T-helper 1 cell treated with Interleukin-12 subunit alpha and Interleukin-12 subunit beta and Interleukin-4 antibody, amounts not matched to agents 30 μg/mL and 1 μg/mL, for 36 hours (primary cell): Measurements from ENCODE around the gene FMN2.

Experiments
- H3K27ac Mint-ChIP-seq: one replicate; pipeline ENCODE4 v1.8.0; 2021; ENCODE audit warnings: mild to moderate bottlenecking, mixed read lengths
- H3K27me3 Mint-ChIP-seq: one replicate; pipeline ENCODE4 v1.8.0; 2021; ENCODE audit warnings: low read depth, mixed read lengths
- H3K36me3 Mint-ChIP-seq: one replicate; pipeline ENCODE4 v1.8.0; 2021; ENCODE audit warnings: low read depth, mixed read lengths
- H3K4me1 Mint-ChIP-seq: one replicate; pipeline ENCODE4 v1.8.0; 2021; ENCODE audit warnings: low read depth, mixed read lengths
- H3K4me3 Mint-ChIP-seq: one replicate; pipeline ENCODE4 v1.8.0; 2021; ENCODE audit warnings: mild to moderate bottlenecking, moderate library complexity, mixed read lengths
- H3K9me3 Mint-ChIP-seq: one replicate; pipeline ENCODE4 v1.8.0; 2021; ENCODE audit warnings: mixed read lengths

Gene FMN2

GRCh38 chr1:240517891-240518290 lies 426.2 kb downstream of the FMN2 start:
- peaks cover 5% of the 10 kb centered on the region for H3K27me3 Mint-ChIP-seq
- no peaks in the 10 kb centered on the region for H3K9me3 Mint-ChIP-seq
- H3K27ac Mint-ChIP-seq: no peak overlapping the region
- no peak overlapping the region for H3K4me3 Mint-ChIP-seq
- H3K36me3 Mint-ChIP-seq: no peaks in the 10 kb centered on the region
- no peaks in the 10 kb centered on the region for H3K4me1 Mint-ChIP-seq

- Mint-ChIP-seq H3K4me3 (no peak overlapping the region), H3K4me1 (no peaks in the 10 kb centered on the region), H3K36me3 (no peaks in the 10 kb centered on the region), H3K9me3 (no peaks in the 10 kb centered on the region), H3K27ac (no peak overlapping the region), H3K27me3 (peaks cover 3% of the 10 kb centered on the region)
Measured at GRCh38 chr1:240522122-240522822, 430.6 kb downstream of the FMN2 start.

DNA sequence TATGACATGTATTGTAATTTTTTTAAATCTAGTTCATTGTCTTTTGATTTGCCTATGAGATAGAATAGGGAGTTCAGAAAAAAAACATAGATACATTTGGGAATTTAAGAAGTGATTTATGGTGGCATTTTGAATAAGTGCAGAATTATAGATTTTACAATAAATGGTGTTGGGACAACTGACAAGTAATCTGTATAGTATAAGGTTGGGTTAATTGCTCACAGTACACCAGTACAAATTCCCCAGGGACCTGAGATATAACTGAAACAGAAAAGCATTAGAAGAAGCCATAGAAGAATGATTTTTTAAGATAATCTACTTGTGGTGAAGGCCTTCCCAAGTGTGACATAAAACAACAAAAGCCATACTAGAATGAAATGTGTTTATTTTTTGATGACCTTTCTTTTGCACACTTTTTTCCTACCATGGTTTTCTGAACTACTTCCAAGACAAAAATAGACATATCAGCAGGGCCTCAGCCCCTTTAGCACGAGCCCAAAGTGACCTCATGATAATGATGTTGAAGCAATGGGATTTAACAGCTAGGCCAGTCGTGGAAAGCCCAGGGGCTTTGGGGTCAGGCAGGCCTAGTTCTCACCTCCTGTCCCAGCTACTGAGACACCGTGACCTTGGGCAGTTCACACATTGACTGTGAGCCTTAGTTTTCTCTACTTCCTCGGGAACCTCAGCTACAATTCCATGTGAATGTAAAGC lies 432.8 kb downstream of the FMN2 start:
- no peak overlapping the region for H3K27ac Mint-ChIP-seq
- no peaks in the 10 kb centered on the region for H3K9me3 Mint-ChIP-seq
- no peak overlapping the region for H3K4me3 Mint-ChIP-seq
- H3K27me3 Mint-ChIP-seq: no peaks in the 10 kb centered on the region
- H3K36me3 Mint-ChIP-seq: no peaks in the 10 kb centered on the region
- no peaks in the 10 kb centered on the region for H3K4me1 Mint-ChIP-seq
